Liver (tissue), 9 donors: ENCODE measurements around the gene SMPD4. TPM values are rescaled to one million over a fixed set of nuclear protein-coding genes. Genes with fewer than 3 reads are reported as not detected.
"Not testable (repeated sequence)": the region's sequence is repeated elsewhere in the genome, so short reads cannot be mapped to it uniquely, and the experiment has no call there.

Source experiments
- DNase-seq: peaks from one replicate; pipeline ENCODE4 v3.0.0-alpha.2; 2017; ENCODE audit warnings: low spot score
- H3K27ac ChIP-seq, 2 donors: one replicate each; pipeline ENCODE4 v1.7.0; 2013; ENCODE audit warnings: inconsistent platforms in 2 of 2, low read length in 2 of 2, control low read depth in 1 of 2, low read depth in 1 of 2, mild to moderate bottlenecking in 1 of 2
- H3K27me3 ChIP-seq, 4 donors: one replicate each; pipeline versions ENCODE4 v1.6.1 to v1.7.0; 2013; ENCODE audit warnings: low read length in 3 of 4, inconsistent platforms in 1 of 4, mild to moderate bottlenecking in 1 of 4, moderate library complexity in 1 of 4; ENCODE audit not compliant: control insufficient read depth in 4 of 4, insufficient read depth in 4 of 4
- H3K36me3 ChIP-seq, 4 donors: one replicate each; pipeline versions ENCODE4 v1.6.1 to v1.7.0; 2013; ENCODE audit warnings: low read length in 3 of 4, mild to moderate bottlenecking in 3 of 4, low read depth in 1 of 4, moderate library complexity in 1 of 4; ENCODE audit not compliant: control insufficient read depth in 4 of 4, insufficient read depth in 3 of 4
- H3K4me1 ChIP-seq, 4 donors: one replicate each; pipeline versions ENCODE4 v1.6.1 to v1.7.0; 2013; ENCODE audit warnings: low read length in 3 of 4, mild to moderate bottlenecking in 3 of 4, moderate library complexity in 1 of 4; ENCODE audit not compliant: control insufficient read depth in 4 of 4, insufficient read depth in 4 of 4
- H3K4me3 ChIP-seq, 3 donors: one replicate each; pipeline versions ENCODE4 v1.6.1 to v1.7.0; 2013; ENCODE audit warnings: low read length in 3 of 3, control low read depth in 1 of 3, low read depth in 1 of 3, mild to moderate bottlenecking in 1 of 3
- H3K9ac ChIP-seq, 2 donors: one replicate each; pipeline ENCODE4 v1.7.0; 2013; ENCODE audit warnings: low read length in 2 of 2, mild to moderate bottlenecking in 2 of 2, moderate library complexity in 2 of 2, control low read depth in 1 of 2, low read depth in 1 of 2
- H3K9me3 ChIP-seq, 4 donors: one replicate each; pipeline versions ENCODE4 v1.6.1 to v1.7.0; 2013; ENCODE audit warnings: low read length in 3 of 4; ENCODE audit not compliant: control insufficient read depth in 4 of 4
- ATF3 ChIP-seq: IDR thresholded peaks from 2 replicates; pipeline ENCODE4 v1.6.1; 2016; ENCODE audit warnings: antibody characterized with exemption
- CTCF ChIP-seq: fragments of 150-350 bp; IDR thresholded peaks from 2 replicates; pipeline ENCODE4 v1.5.1; 2017; ENCODE audit warnings: improper control_type of control experiment, low read depth, low read length; ENCODE audit not compliant: missing input control
- EGR1 ChIP-seq, 2 donors: IDR thresholded peaks; 2 replicates each; pipeline ENCODE4 v1.6.1; 2016 to 2018; ENCODE audit warnings: antibody characterized with exemption in 2 of 2, low read depth in 2 of 2
- FOXA1 ChIP-seq: IDR thresholded peaks from 2 replicates; pipeline ENCODE4 v1.6.1; 2016; ENCODE audit warnings: antibody characterized with exemption
- FOXA2 ChIP-seq: IDR thresholded peaks from 2 replicates; pipeline ENCODE4 v1.6.1; 2016; ENCODE audit warnings: antibody characterized with exemption
- GABPA ChIP-seq, 2 donors: IDR thresholded peaks in 1 of 2; conservative IDR thresholded peaks in 1 of 2; 2 replicates each; pipeline ENCODE4 v1.6.1; 2016; ENCODE audit warnings: antibody characterized with exemption in 2 of 2, mild to moderate bottlenecking in 1 of 2, moderate library complexity in 1 of 2
- HNF4A ChIP-seq, 2 donors: conservative IDR thresholded peaks; 2 replicates each; pipeline ENCODE4 v1.6.1; 2016; ENCODE audit warnings: antibody characterized with exemption in 2 of 2, mild to moderate bottlenecking in 2 of 2
- HNF4G ChIP-seq: IDR thresholded peaks from 2 replicates; pipeline ENCODE4 v1.6.1; 2016; ENCODE audit warnings: antibody characterized with exemption
- JUND ChIP-seq, 2 donors: IDR thresholded peaks; 2 replicates each; pipeline ENCODE4 v1.6.1; 2016; ENCODE audit warnings: antibody characterized with exemption in 2 of 2
- NR2F2 ChIP-seq: IDR thresholded peaks from 2 replicates; pipeline ENCODE4 v1.6.1; 2016; ENCODE audit warnings: antibody characterized with exemption
- RAD21 ChIP-seq, 2 donors: IDR thresholded peaks; 2 replicates each; pipeline ENCODE4 v1.6.1; 2016; ENCODE audit warnings: antibody characterized with exemption in 2 of 2, mild to moderate bottlenecking in 2 of 2
- REST ChIP-seq: IDR thresholded peaks from 2 replicates; pipeline ENCODE4 v1.6.1; 2016; ENCODE audit warnings: antibody characterized with exemption, mild to moderate bottlenecking
- RXRA ChIP-seq, 2 donors: IDR thresholded peaks; 2 replicates each; pipeline ENCODE4 v1.6.1; 2017 to 2018; ENCODE audit warnings: antibody characterized with exemption in 2 of 2, mild to moderate bottlenecking in 1 of 2
- SP1 ChIP-seq: IDR thresholded peaks from 2 replicates; pipeline ENCODE4 v1.6.1; 2018; ENCODE audit warnings: antibody characterized with exemption, mild to moderate bottlenecking
- TAF1 ChIP-seq: conservative IDR thresholded peaks from 2 replicates; pipeline ENCODE4 v1.6.1; 2016; ENCODE audit warnings: antibody characterized with exemption, mild to moderate bottlenecking
- YY1 ChIP-seq: IDR thresholded peaks from 2 replicates; pipeline ENCODE4 v1.6.1; 2016; ENCODE audit warnings: antibody characterized with exemption, mild to moderate bottlenecking
- ZBTB33 ChIP-seq: IDR thresholded peaks from 2 replicates; pipeline ENCODE4 v1.6.1; 2016; ENCODE audit warnings: antibody characterized with exemption
- WGBS: extraction: QIAGEN DNeasy Blood & Tissue Kit; methylation state at CpG from one replicate; pipeline ENCODE4 v1.1.7; 2013; 5-methylcytosine and 5-hydroxymethylcytosine counted together
- polyA plus RNA-seq, 2 donors: library from polyadenylated mRNA; stranded (reverse) in 1 of 2; unstranded in 1 of 2; fragments of 200-250 nt in 1 of 2; fragments of >200 nt in 1 of 2; fragmentation: Nextera tagmentation in 1 of 2; extraction: Ambion mirVana in 1 of 2; gene quantifications; one replicate each; pipeline versions ENCODE4 v1.2.1 to v1.2.3, GENCODE V29; 2013 to 2015
- total RNA-seq, 2 donors: library from RNA; depleted of rRNA; stranded (reverse); fragments of >200 nt; gene quantifications; one replicate each; pipeline ENCODE4 v1.2.3, GENCODE V29; 2014
- TF ChIP-seq, protein P1 (sequence below): IDR thresholded peaks from 2 replicates; pipeline ENCODE4 v1.6.1; 2016; ENCODE audit warnings: antibody characterized with exemption
- donor health status: healthy.
- donor health status: healthy.
- donor health status: healthy.
- donor health status: healthy.
- donor health status: healthy.

Gene SMPD4
- total and polyA plus RNA-seq, 4 donors, result 9.9 to 22.3 (median 17.7) TPM

- H3K27ac ChIP-seq, result no peak overlapping the region
- TF ChIP-seq REST, result no peak
- TF ChIP-seq RAD21 (IDR thresholded peaks at IDR 0.05), result no peak
- no peak for TF ChIP-seq FOXA2
- no peak for TF ChIP-seq FOXA1
- no peak for TF ChIP-seq YY1
- no peak for TF ChIP-seq HNF4A (conservative IDR thresholded peaks at IDR 0.05)
- no peak for TF ChIP-seq RXRA (IDR thresholded peaks at IDR 0.05)
- TF ChIP-seq ZBTB33, result no peak
- no peak for TF ChIP-seq NR2F2
- TF ChIP-seq TAF1, result no peak
- TF ChIP-seq HNF4G, result no peak
- TF ChIP-seq SP1, result no peak
- no peak for TF ChIP-seq CTCF
- no peak for TF ChIP-seq JUND (IDR thresholded peaks at IDR 0.05)
- no peak for TF ChIP-seq ATF3
- no peak for TF ChIP-seq EGR1 (IDR thresholded peaks at IDR 0.05; ENCODE audit: low read depth in 2 of 2)
- TF ChIP-seq GABPA (IDR thresholded peaks at IDR 0.05 in 1 of 2, conservative IDR thresholded peaks at IDR 0.05 in 1 of 2), result no peak
- TF ChIP-seq, protein P1, sequence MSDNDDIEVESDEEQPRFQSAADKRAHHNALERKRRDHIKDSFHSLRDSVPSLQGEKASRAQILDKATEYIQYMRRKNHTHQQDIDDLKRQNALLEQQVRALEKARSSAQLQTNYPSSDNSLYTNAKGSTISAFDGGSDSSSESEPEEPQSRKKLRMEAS, result no peak
- WGBS, result 92% methylated on average over 23 of the region's 23 CpGs
- H3K36me3 ChIP-seq, result peaks cover 8 to 19% (median 12%) of the 10 kb centered on the region in 4 donors
- H3K9me3 ChIP-seq, result no peaks in the 10 kb centered on the region
- H3K4me1 ChIP-seq, result no peaks in the 10 kb centered on the region
- H3K4me3 ChIP-seq, result no peak overlapping the region
- DNase-seq, result no peak
- no peak overlapping the region for H3K9ac ChIP-seq
- no peaks in the 10 kb centered on the region for H3K27me3 ChIP-seq
These were observed 30.9 kb downstream of the SMPD4 start for GRCh38 chr2:130150181-130151144.

DNA sequence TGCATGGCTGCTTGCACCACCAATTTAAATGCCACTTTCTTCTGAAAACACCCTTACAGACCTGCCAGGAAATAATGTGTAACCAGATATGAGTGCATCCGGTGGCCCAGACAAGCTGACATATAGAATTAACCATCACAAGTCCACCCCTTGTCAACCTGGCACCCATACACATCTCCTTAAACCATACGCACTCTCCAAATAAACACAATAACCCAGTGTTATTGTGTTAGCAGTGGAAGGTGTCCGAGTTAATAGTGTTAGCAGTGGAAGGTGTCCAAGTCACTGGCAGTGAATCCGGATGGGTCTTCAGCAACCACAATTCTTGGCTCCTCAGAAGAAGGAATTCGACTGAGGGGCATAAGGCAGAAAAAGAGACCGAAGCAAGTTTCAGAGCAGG, 32.9 kb downstream of the SMPD4 start:
- DNase-seq, H3K4me3 ChIP-seq: not testable (repeated sequence)

GRCh38 chr2:130145006-130145414, 36.4 kb downstream of the SMPD4 start, which contains the start of gene CCDC74B:
TSS of gene CCDC74B (minus strand) at chr2:130145112. CDS start at chr2:130144996, 116 bp downstream.
- H3K9ac ChIP-seq, H3K36me3 ChIP-seq, DNase-seq, H3K9me3 ChIP-seq, H3K4me3 ChIP-seq, H3K4me1 ChIP-seq, H3K27me3 ChIP-seq, H3K27ac ChIP-seq: not testable (repeated sequence)
- 10% methylated on average over 30 of the region's 30 CpGs for WGBS

More for the DNA sequence above, 32.9 kb downstream of the SMPD4 start:
- H3K27me3 ChIP-seq, H3K4me1 ChIP-seq, H3K36me3 ChIP-seq, H3K9ac ChIP-seq, H3K9me3 ChIP-seq, H3K27ac ChIP-seq: not testable (repeated sequence)
- WGBS, result 65% methylated on average over 6 of the region's 6 CpGs
